Peyer's patch (tissue), 4 donors: Measurements from ENCODE around the gene HDAC9. TPM values are rescaled to one million over a fixed set of nuclear protein-coding genes. Genes with fewer than 3 reads are reported as not detected.
A peak's percentile ranks its signal among the peaks of the same experiment; 100 is the strongest.

ENCODE experiments used
- DNase-seq, 3 donors: peaks; one replicate each; pipeline ENCODE4 v3.0.0-alpha.2; 2017 to 2019
- H3K27ac ChIP-seq, 4 donors: fragments of 200-600 bp; sonication (generic); one replicate each; pipeline ENCODE4 v1.5.1; 2016 to 2019
- H3K27me3 ChIP-seq, 2 donors: fragments of 200-600 bp; sonication (generic); one replicate each; pipeline ENCODE4 v1.5.1; 2019
- H3K36me3 ChIP-seq, 3 donors: fragments of 200-600 bp; sonication (generic); one replicate each; pipeline ENCODE4 v1.5.1; 2016 to 2019
- H3K4me1 ChIP-seq, 4 donors: fragments of 200-600 bp; sonication (generic); one replicate each; pipeline ENCODE4 v1.5.1; 2016 to 2019
- H3K4me3 ChIP-seq, 4 donors: fragments of 200-600 bp; sonication (generic); 1 replicate in 3 of 4; 2 replicates in 1 of 4; pipeline ENCODE4 v1.5.1; 2016 to 2019; ENCODE audit warnings: mild to moderate bottlenecking in 1 of 4
- H3K9me3 ChIP-seq, 4 donors: fragments of 200-600 bp; sonication (generic); one replicate each; pipeline ENCODE4 v1.5.1; 2016 to 2019; ENCODE audit warnings: mild to moderate bottlenecking in 1 of 4
- CTCF ChIP-seq, 6 experiments: fragments of 450-650 bp in 4 of 6; fragments of 200-600 bp in 2 of 6; sonication (generic) in 1 of 6; IDR thresholded peaks; one replicate each; pipeline ENCODE4 v1.5.1; 2017 to 2019; ENCODE audit warnings: antibody characterized with exemption in 6 of 6, mild to moderate bottlenecking in 3 of 6, moderate library complexity in 1 of 6
- POLR2A ChIP-seq, 2 donors: fragments of 450-650 bp; IDR thresholded peaks; one replicate each; pipeline ENCODE4 v1.5.1; 2017; ENCODE audit warnings: antibody characterized with exemption in 2 of 2, mild to moderate bottlenecking in 2 of 2, moderate library complexity in 2 of 2
- total RNA-seq, 4 donors: library from RNA; depleted of rRNA; stranded (reverse); fragments of >200 nt; gene quantifications; one replicate each; pipeline ENCODE4 v1.1.0, GENCODE V29; 2016

The HDAC9 gene
- total RNA-seq, 4 donors from 2014 or later: 0.88 to 75.9 (median 4.4) TPM

GRCh38 chr7:18573410-18574234 lies 78.1 kb downstream of the HDAC9 start:
- no peaks in the 10 kb centered on the region for H3K27me3 ChIP-seq
- peak; percentile 42 to 50 (median 50) for DNase-seq
- no peak overlapping the region for H3K27ac ChIP-seq
- H3K9me3 ChIP-seq: no peaks in the 10 kb centered on the region
- no peaks in the 10 kb centered on the region for H3K4me1 ChIP-seq
- H3K36me3 ChIP-seq: no peaks in the 10 kb centered on the region
- H3K4me3 ChIP-seq: no peak overlapping the region
- TF ChIP-seq POLR2A (IDR thresholded peaks at IDR 0.05) (no peak), CTCF (IDR thresholded peaks at IDR 0.05) (no peak)

GRCh38 chr7:18574235-18574540 lies 78.6 kb downstream of the HDAC9 start:
- no peaks in the 10 kb centered on the region for H3K27me3 ChIP-seq
- no peak for TF ChIP-seq CTCF (IDR thresholded peaks at IDR 0.05)
- no peak for TF ChIP-seq POLR2A (IDR thresholded peaks at IDR 0.05)
- no peaks in the 10 kb centered on the region for H3K36me3 ChIP-seq
- no peaks in the 10 kb centered on the region for H3K9me3 ChIP-seq
- H3K27ac ChIP-seq: no peak overlapping the region
- no peak overlapping the region for H3K4me3 ChIP-seq
- H3K4me1 ChIP-seq: no peaks in the 10 kb centered on the region
- DNase-seq: no peak

- no peak overlapping the region for H3K4me3 ChIP-seq
- TF ChIP-seq POLR2A (IDR thresholded peaks at IDR 0.05) (no peak), CTCF (IDR thresholded peaks at IDR 0.05) (no peak)
- H3K36me3 ChIP-seq: no peaks in the 10 kb centered on the region
- no peaks in the 10 kb centered on the region for H3K9me3 ChIP-seq
- no peak for DNase-seq
- H3K27ac ChIP-seq: no peak overlapping the region
- no peaks in the 10 kb centered on the region for H3K4me1 ChIP-seq
- no peaks in the 10 kb centered on the region for H3K27me3 ChIP-seq
These were observed 79.1 kb downstream of the HDAC9 start for GRCh38 chr7:18574676-18575075.

- no peak overlapping the region for H3K27ac ChIP-seq
- H3K9me3 ChIP-seq: no peaks in the 10 kb centered on the region
- TF ChIP-seq POLR2A (IDR thresholded peaks at IDR 0.05) (no peak), CTCF (IDR thresholded peaks at IDR 0.05) (no peak)
- H3K36me3 ChIP-seq: no peaks in the 10 kb centered on the region
- no peak for DNase-seq
- H3K27me3 ChIP-seq: no peaks in the 10 kb centered on the region
- no peak overlapping the region for H3K4me3 ChIP-seq
- no peaks in the 10 kb centered on the region for H3K4me1 ChIP-seq
These were observed 80.3 kb downstream of the HDAC9 start for GRCh38 chr7:18575622-18576572.

GRCh38 chr7:18577096-18577771 lies 81.7 kb downstream of the HDAC9 start:
- Histone ChIP-seq H3K4me1 (no peaks in the 10 kb centered on the region), H3K4me3 (no peak overlapping the region), H3K9me3 (no peaks in the 10 kb centered on the region), H3K36me3 (no peaks in the 10 kb centered on the region), H3K27ac (no peak overlapping the region), H3K27me3 (no peaks in the 10 kb centered on the region)
- no peak for DNase-seq
- TF ChIP-seq POLR2A (IDR thresholded peaks at IDR 0.05): no peak
- TF ChIP-seq CTCF (IDR thresholded peaks at IDR 0.05): no peak
